ENCODE results near the gene SIPA1L3.

GRCh38 chr19:38252941-38253691, 346.1 kb downstream of the SIPA1L3 start:
- no peak for TF ChIP-seq CTCF (IDR thresholded peaks at IDR 0.05)
- no peak for TF ChIP-seq POLR2A (IDR thresholded peaks at IDR 0.05)

Data from lower leg skin (tissue), 3 donors.